Kidney epithelial cell (primary cell): ENCODE measurements around the gene HOXB5. TPM values are rescaled to one million over a fixed set of nuclear protein-coding genes. Genes with fewer than 3 reads are reported as not detected.
A peak's percentile ranks its signal among the peaks of the same experiment; 100 is the strongest.

Experiments
- DNase-seq: peaks from one replicate; pipeline ENCODE4 v3.0.0-alpha.2; 2010; ENCODE audit warnings: low read depth
- H3K27me3 ChIP-seq: 2 replicates; pipeline ENCODE4 v1.6.0; 2011; ENCODE audit warnings: low read length; ENCODE audit not compliant: control insufficient read depth, insufficient read depth
- H3K36me3 ChIP-seq: 2 replicates; pipeline ENCODE4 v1.5.1; 2011; ENCODE audit warnings: low read length; ENCODE audit not compliant: control insufficient read depth, insufficient read depth
- H3K4me3 ChIP-seq: 2 replicates; pipeline ENCODE4 v1.5.1; 2011; ENCODE audit warnings: low read depth, mild to moderate bottlenecking, control low read depth, low read length
- CTCF ChIP-seq: IDR thresholded peaks from 2 replicates; pipeline ENCODE4 v1.5.1; 2011; ENCODE audit warnings: mild to moderate bottlenecking, moderate library complexity, low read length, control low read depth, inconsistent platforms; ENCODE audit not compliant: insufficient read depth, poor library complexity, severe bottlenecking
- total RNA-seq: library from RNA; depleted of rRNA; stranded (reverse); fragments of >200 nt; gene quantifications from 2 replicates; pipeline ENCODE4 v1.2.3, GENCODE V29; 2015

Gene HOXB5
- total RNA-seq, 1 donor from 2014 or later = 3.6 TPM

GRCh38 chr17:48542698-48543106 lies 50.9 kb downstream of the HOXB5 start:
- no peak for TF ChIP-seq CTCF
- H3K36me3 ChIP-seq = peaks cover 5% of the 10 kb centered on the region
- no peak for DNase-seq
- H3K4me3 ChIP-seq = peak overlapping the region; percentile 87
- H3K27me3 ChIP-seq = no peaks in the 10 kb centered on the region

GRCh38 chr17:48542114-48542656 lies 51.4 kb downstream of the HOXB5 start:
- no peak for TF ChIP-seq CTCF
- H3K36me3 ChIP-seq = peaks cover 5% of the 10 kb centered on the region
- peak overlapping the region; percentile 87 for H3K4me3 ChIP-seq
- no peak for DNase-seq
- H3K27me3 ChIP-seq = no peaks in the 10 kb centered on the region

GRCh38 chr17:48541577-48542113 lies 51.9 kb downstream of the HOXB5 start:
- no peak for TF ChIP-seq CTCF

More at GRCh38 chr17:48541577-48542113, 51.9 kb downstream of the HOXB5 start:
- H3K4me3 ChIP-seq = peak overlapping the region; percentile 87
- H3K36me3 ChIP-seq = peaks cover 5% of the 10 kb centered on the region
- no peak for DNase-seq
- no peaks in the 10 kb centered on the region for H3K27me3 ChIP-seq

Other genes with a start within 250 kb of the HOXB5 start
- gene SKAP1, start 163.6 kb downstream of the HOXB5 start, total RNA-seq = 3.6 and 5.6 TPM in 2 replicates
- gene HOXB1, start 62.8 kb downstream of the HOXB5 start, total RNA-seq = not detected in 2 replicates
- gene HOXB2, start 48.7 kb downstream of the HOXB5 start, total RNA-seq = 15.2 and 24.6 TPM in 2 replicates
- gene HOXB4, start 15.4 kb downstream of the HOXB5 start, total RNA-seq = 3.6 and 4.4 TPM in 2 replicates
- gene HOXB3, start 3.5 kb downstream of the HOXB5 start, total RNA-seq = 24.0 and 31.1 TPM in 2 replicates
- gene HOXB6, start 11.2 kb upstream of the HOXB5 start, total RNA-seq = 29.8 and 30.7 TPM in 2 replicates
- 26.3 and 27.2 TPM in 2 replicates for gene HOXB7, start 17.2 kb upstream of the HOXB5 start, total RNA-seq
- 7.2 and 7.5 TPM in 2 replicates for gene HOXB8, start 21.5 kb upstream of the HOXB5 start, total RNA-seq
- gene HOXB9, start 32.6 kb upstream of the HOXB5 start, total RNA-seq = 70.1 and 77.0 TPM in 2 replicates
- gene PRAC1, start 128.7 kb upstream of the HOXB5 start, total RNA-seq = not detected in 2 replicates
- gene PRAC2, start 129.4 kb upstream of the HOXB5 start, total RNA-seq = not detected in 2 replicates
- gene HOXB13, start 135.0 kb upstream of the HOXB5 start, total RNA-seq = not detected in 2 replicates
- gene TTLL6, start 223.4 kb upstream of the HOXB5 start, total RNA-seq = not detected in 2 replicates
- gene CALCOCO2, start 237.3 kb upstream of the HOXB5 start, total RNA-seq = 33.3 and 45.1 TPM in 2 replicates